Smooth muscle cell (in vitro differentiated cells): Measurements from ENCODE around the gene KRT23. TPM values are rescaled to one million over a fixed set of nuclear protein-coding genes. Genes with fewer than 3 reads are reported as not detected.

Experiments used
- DNase-seq: peaks from one replicate; lab custom pipeline; 2025; ENCODE audit not compliant: unreplicated experiment; lab: John Stamatoyannopoulos, UW
- H2AFZ ChIP-seq: fragments of 200-600 bp; sonication (generic); 2 replicates; pipeline ENCODE4 v1.6.0; 2016; ENCODE audit warnings: antibody characterized with exemption, low read depth, mild to moderate bottlenecking
- H3F3A ChIP-seq: fragments of 200-600 bp; sonication (generic); 2 replicates; pipeline ENCODE4 v1.6.0; 2017; ENCODE audit warnings: antibody characterized with exemption, low read depth
- H3K27ac ChIP-seq: fragments of 200-600 bp; sonication (generic); 2 replicates; pipeline ENCODE4 v1.5.1; 2016; ENCODE audit warnings: low read depth, mild to moderate bottlenecking
- H3K27me3 ChIP-seq: fragments of 200-600 bp; sonication (generic); 2 replicates; pipeline ENCODE4 v1.6.1; 2016; ENCODE audit warnings: low read depth, mild to moderate bottlenecking
- H3K36me3 ChIP-seq: fragments of 200-600 bp; sonication (generic); 2 replicates; pipeline ENCODE4 v1.5.1; 2016; ENCODE audit warnings: low read depth
- H3K4me1 ChIP-seq: fragments of 200-600 bp; sonication (generic); 2 replicates; pipeline ENCODE4 v1.5.1; 2016; ENCODE audit warnings: low read depth
- H3K4me2 ChIP-seq: fragments of 200-600 bp; sonication (generic); 2 replicates; pipeline ENCODE4 v1.6.0; 2016; ENCODE audit warnings: mild to moderate bottlenecking
- H3K4me3 ChIP-seq: fragments of 200-600 bp; sonication (generic); 2 replicates; pipeline ENCODE4 v1.5.1; 2016; ENCODE audit warnings: mild to moderate bottlenecking
- H3K79me2 ChIP-seq: fragments of 200-600 bp; sonication (generic); 2 replicates; pipeline ENCODE4 v1.6.0; 2016; ENCODE audit warnings: low read depth, mild to moderate bottlenecking
- H3K9ac ChIP-seq: fragments of 200-600 bp; sonication (generic); 2 replicates; pipeline ENCODE4 v1.6.0; 2016; ENCODE audit warnings: low read depth
- H3K9me3 ChIP-seq: fragments of 200-600 bp; sonication (generic); replicated peaks from 2 replicates; pipeline ENCODE4 v1.5.1; 2016; ENCODE audit warnings: low read depth
- H4K20me1 ChIP-seq: fragments of 200-600 bp; sonication (generic); 2 replicates; pipeline ENCODE4 v1.6.0; 2016; ENCODE audit warnings: low read depth
- CTCF ChIP-seq: fragments of 200-600 bp; sonication (generic); IDR thresholded peaks from 2 replicates; pipeline ENCODE4 v1.5.1; 2017; ENCODE audit warnings: borderline replicate concordance, mild to moderate bottlenecking, antibody characterized with exemption; ENCODE audit not compliant: insufficient read depth, poor library complexity, severe bottlenecking
- WGBS: methylation state at CpG from one replicate; pipeline ENCODE4 v1.1.7; 2016; ENCODE audit warnings: low lambda C conversion rate; 5-methylcytosine and 5-hydroxymethylcytosine counted together
- polyA plus RNA-seq: library from polyadenylated mRNA; unstranded; fragments of >200 nt; fragmentation: Nextera tagmentation; extraction: Ambion mirVana; gene quantifications from 2 replicates; pipeline ENCODE4 v1.2.1, GENCODE V29; 2016
- total RNA-seq: library from RNA; depleted of rRNA; stranded (reverse); fragments of >200 nt; gene quantifications from 2 replicates; pipeline ENCODE4 v1.2.3, GENCODE V29; 2014

Gene KRT23
- total and polyA plus RNA-seq, 2 experiments from 2014 or later = 14.4 to 46.3 TPM

- no peaks in the 10 kb centered on the region for H3K36me3 ChIP-seq
- H3K9ac ChIP-seq = no peak overlapping the region
- no peaks in the 10 kb centered on the region for H3F3A ChIP-seq
- H3K4me2 ChIP-seq = peak overlapping the region; percentile 9
- no peak overlapping the region for H2AFZ ChIP-seq
- H3K4me1 ChIP-seq = peaks cover 7% of the 10 kb centered on the region
- 9% methylated on average over 8 of the region's 8 CpGs for WGBS
- no peak for TF ChIP-seq CTCF
- no peaks in the 10 kb centered on the region for H4K20me1 ChIP-seq
- H3K4me3 ChIP-seq = no peak overlapping the region
- no peaks in the 10 kb centered on the region for H3K27me3 ChIP-seq
- no peaks in the 10 kb centered on the region for H3K9me3 ChIP-seq
- H3K79me2 ChIP-seq = no peaks in the 10 kb centered on the region
- no peak overlapping the region for H3K27ac ChIP-seq
- DNase-seq = peak; percentile 7
Measured at GRCh38 chr17:40980596-40980995, 43.1 kb upstream of the KRT23 start.

DNA sequence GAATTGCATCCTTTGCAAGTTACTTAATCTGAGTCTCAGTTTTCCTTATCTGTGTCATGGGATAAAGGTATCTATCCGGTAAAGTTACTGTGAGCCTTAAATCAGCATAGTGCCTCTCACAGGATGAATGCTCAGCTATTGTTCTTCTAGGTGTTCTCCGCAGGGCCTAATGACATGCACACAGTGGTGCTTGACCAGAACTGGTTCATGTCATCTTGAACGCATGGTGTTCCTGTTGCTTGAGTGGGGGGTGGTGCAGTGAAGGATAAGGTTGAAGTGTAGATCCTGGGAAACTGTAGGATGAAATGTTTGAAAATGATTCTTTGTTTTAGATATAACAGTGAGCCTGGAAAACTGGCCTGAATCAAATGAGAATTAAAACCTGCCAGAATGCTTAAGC is 42.7 kb upstream of the KRT23 start:
- WGBS = 73% methylated on average over 3 of the region's 3 CpGs
- Histone ChIP-seq H2AFZ (no peak overlapping the region), H4K20me1 (no peaks in the 10 kb centered on the region), H3K27ac (no peak overlapping the region), H3K4me2 (no peak overlapping the region), H3K36me3 (no peaks in the 10 kb centered on the region), H3F3A (no peaks in the 10 kb centered on the region), H3K9me3 (no peaks in the 10 kb centered on the region), H3K9ac (no peak overlapping the region), H3K4me1 (peaks cover 7% of the 10 kb centered on the region), H3K79me2 (no peaks in the 10 kb centered on the region), H3K27me3 (no peaks in the 10 kb centered on the region), H3K4me3 (no peak overlapping the region)
- no peak for TF ChIP-seq CTCF
- DNase-seq = no peak

- Histone ChIP-seq H3K79me2 (no peaks in the 10 kb centered on the region), H2AFZ (no peak overlapping the region), H3K9me3 (no peaks in the 10 kb centered on the region), H3K27me3 (no peaks in the 10 kb centered on the region), H4K20me1 (no peaks in the 10 kb centered on the region), H3K4me3 (no peak overlapping the region), H3K4me2 (no peak overlapping the region), H3K27ac (no peak overlapping the region), H3K36me3 (no peaks in the 10 kb centered on the region), H3K4me1 (peaks cover 7% of the 10 kb centered on the region), H3K9ac (no peak overlapping the region), H3F3A (no peaks in the 10 kb centered on the region)
- no peak for DNase-seq
- TF ChIP-seq CTCF = no peak
- WGBS = 71% methylated on average over 13 of the region's 13 CpGs
Measured at GRCh38 chr17:40978575-40979151, 41.2 kb upstream of the KRT23 start.

DNA sequence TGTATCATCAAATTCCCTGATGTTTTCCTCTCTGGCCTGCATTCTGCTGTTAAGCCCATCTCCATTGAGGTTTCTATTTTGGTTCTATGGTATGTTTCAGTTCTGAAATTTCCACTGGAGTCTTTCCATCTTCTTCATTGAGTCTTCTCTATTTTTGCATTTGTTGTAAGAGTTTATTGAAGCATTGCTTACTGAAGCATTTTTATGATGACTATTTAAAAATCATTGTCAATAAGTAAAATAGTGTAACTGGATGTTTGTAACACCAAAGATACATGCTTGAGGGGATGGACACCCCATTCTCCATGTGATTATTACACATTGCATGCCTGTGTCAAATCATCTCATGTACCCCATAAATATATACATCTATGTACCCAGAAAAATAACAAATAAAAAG is 38.1 kb upstream of the KRT23 start:
- DNase-seq = no peak
- H3K27me3 ChIP-seq = no peaks in the 10 kb centered on the region

More for the DNA sequence above, 38.1 kb upstream of the KRT23 start:
- no peak for TF ChIP-seq CTCF
- H3K4me2 ChIP-seq = no peak overlapping the region
- no peaks in the 10 kb centered on the region for H3K79me2 ChIP-seq
- H3K9ac ChIP-seq = no peak overlapping the region
- H3K4me1 ChIP-seq = peaks cover 2% of the 10 kb centered on the region
- H3K36me3 ChIP-seq = no peaks in the 10 kb centered on the region
- H4K20me1 ChIP-seq = no peaks in the 10 kb centered on the region
- H3K9me3 ChIP-seq = no peaks in the 10 kb centered on the region
- H3K4me3 ChIP-seq = no peak overlapping the region
- H3F3A ChIP-seq = no peaks in the 10 kb centered on the region
- H3K27ac ChIP-seq = no peak overlapping the region
- H2AFZ ChIP-seq = no peak overlapping the region
